Keratinocyte (primary cell): ENCODE results near the gene COL6A5. TPM values are rescaled to one million over a fixed set of nuclear protein-coding genes. Genes with fewer than 3 reads are reported as not detected.
"Not testable (repeated sequence)": the region's sequence is repeated elsewhere in the genome, so short reads cannot be mapped to it uniquely, and the experiment has no call there.

Experiments used
- DNase-seq: peaks from one replicate; pipeline ENCODE4 v3.0.0-alpha.2; 2011; ENCODE audit warnings: low read depth, missing footprints, low spot score
- FAIRE-seq: peaks from 2 replicates; lab custom pipeline; 2011; peaks lifted over from hg19 to GRCh38; lab: Jason Lieb, UNC
- H2AFZ ChIP-seq: 2 replicates; pipeline ENCODE4 v1.6.0; 2012; ENCODE audit warnings: low read length, control low read depth, inconsistent platforms; ENCODE audit not compliant: control insufficient read depth
- H3K27ac ChIP-seq: 2 replicates; pipeline ENCODE4 v1.5.1; 2011; ENCODE audit warnings: low read length; ENCODE audit not compliant: control insufficient read depth, insufficient read depth
- H3K27me3 ChIP-seq: 3 replicates; pipeline ENCODE4 v1.6.0; 2011; ENCODE audit warnings: low read length; ENCODE audit not compliant: control insufficient read depth, insufficient read depth; ENCODE audit errors: extremely low read depth
- H3K36me3 ChIP-seq, 2 experiments: 2 replicates in 1 of 2; 3 replicates in 1 of 2; pipeline ENCODE4 v1.5.1; 2011; ENCODE audit warnings: low read length in 2 of 2, mild to moderate bottlenecking in 1 of 2; ENCODE audit not compliant: control insufficient read depth in 2 of 2, insufficient read depth in 2 of 2; ENCODE audit errors: extremely low read depth in 1 of 2
- H3K4me1 ChIP-seq: 3 replicates; pipeline ENCODE4 v1.5.1; 2011; ENCODE audit warnings: low read length; ENCODE audit not compliant: control insufficient read depth, insufficient read depth; ENCODE audit errors: extremely low read depth
- H3K4me2 ChIP-seq: 3 replicates; pipeline ENCODE4 v1.6.0; 2011; ENCODE audit warnings: low read depth, low read length; ENCODE audit not compliant: control insufficient read depth, insufficient read depth; ENCODE audit errors: extremely low read depth
- H3K4me3 ChIP-seq, 3 experiments: fragments of 200-600 bp in 1 of 3; sonication (generic) in 1 of 3; 2 replicates in 2 of 3; 3 replicates in 1 of 3; pipeline ENCODE4 v1.5.1; 2011 to 2016; ENCODE audit warnings: low read length in 3 of 3, mild to moderate bottlenecking in 3 of 3, control low read depth in 2 of 3, inconsistent platforms in 1 of 3, low read depth in 1 of 3, mixed read lengths in 1 of 3, mixed run types in 1 of 3, moderate library complexity in 1 of 3; ENCODE audit not compliant: control insufficient read depth in 2 of 3, insufficient read depth in 2 of 3; ENCODE audit errors: extremely low read depth in 1 of 3
- H3K79me2 ChIP-seq: 2 replicates; pipeline ENCODE4 v1.6.0; 2012; ENCODE audit warnings: low read length; ENCODE audit not compliant: control insufficient read depth, insufficient read depth
- H3K9ac ChIP-seq: 3 replicates; pipeline ENCODE4 v1.6.0; 2011; ENCODE audit warnings: low read length; ENCODE audit not compliant: control insufficient read depth, insufficient read depth; ENCODE audit errors: extremely low read depth
- H3K9me1 ChIP-seq: 3 replicates; pipeline ENCODE4 v1.6.0; 2011; ENCODE audit warnings: low read length; ENCODE audit not compliant: control insufficient read depth, insufficient read depth; ENCODE audit errors: extremely low read depth
- H3K9me3 ChIP-seq: 2 replicates; pipeline ENCODE4 v1.5.1; 2012; ENCODE audit warnings: low read depth, low read length; ENCODE audit not compliant: control insufficient read depth
- H4K20me1 ChIP-seq: 3 replicates; pipeline ENCODE4 v1.6.0; 2011; ENCODE audit warnings: low read length; ENCODE audit not compliant: control insufficient read depth, insufficient read depth; ENCODE audit errors: extremely low read depth
- CTCF ChIP-seq, 3 experiments: IDR thresholded peaks in 1 of 3; conservative IDR thresholded peaks in 1 of 3; optimal IDR thresholded peaks in 1 of 3; 2 replicates in 2 of 3; 3 replicates in 1 of 3; pipeline versions ENCODE3 to v1.5.1; 2011; ENCODE audit warnings: low read length in 3 of 3, mild to moderate bottlenecking in 3 of 3, moderate library complexity in 2 of 3, control low read depth in 1 of 3, inconsistent platforms in 1 of 3; ENCODE audit not compliant: insufficient read depth in 2 of 3; ENCODE audit errors: extremely low read depth in 1 of 3
- EZH2 ChIP-seq: IDR thresholded peaks from one replicate; pipeline ENCODE4 v1.6.1; 2012; ENCODE audit warnings: inconsistent platforms, mild to moderate bottlenecking, low read length, moderate library complexity
- dilution Hi-C: fragments of 300-500 bp; cut with MboI; formaldehyde crosslinking; loops from one replicate; pipeline ENCODE4 v1.7.0; 2020; ENCODE audit warnings: low sequenced_read_pairs; ENCODE audit not compliant: extremely low pct_ligation_motif_present
- polyA plus RNA-seq, 5 experiments: library from polyadenylated mRNA; depleted of rRNA in 3 of 5; stranded (reverse) in 3 of 5; stranded (forward) in 1 of 5; unstranded in 1 of 5; fragments of >200 nt; gene quantifications; 1 replicate in 1 of 5; 2 replicates in 3 of 5; 3 replicates in 1 of 5; pipeline versions ENCODE4 v1.2.1 to v1.2.3, GENCODE V29; 2011 to 2012; ENCODE audit warnings: missing spikeins in 2 of 5, low read depth in 1 of 5, low replicate concordance in 1 of 5

Gene COL6A5
- polyA plus RNA-seq, 1 donor (not counting 4 experiments of a cell fraction or from before 2014, with no cell fraction given), result not detected

GRCh38 chr3:130405956-130406355 lies 60.5 kb downstream of the COL6A5 start:
- Histone ChIP-seq H3K27ac (no peak overlapping the region), H2AFZ (no peak overlapping the region), H3K4me3 (no peak overlapping the region), H3K4me1 (no peaks in the 10 kb centered on the region), H3K27me3 (peaks cover 5% of the 10 kb centered on the region), H3K9ac (no peak overlapping the region), H3K79me2 (no peaks in the 10 kb centered on the region), H3K9me1 (no peaks in the 10 kb centered on the region), H3K4me2 (no peak overlapping the region), H3K36me3 (no peaks in the 10 kb centered on the region), H4K20me1 (no peaks in the 10 kb centered on the region), H3K9me3 (no peaks in the 10 kb centered on the region)
- dilution Hi-C loops, result no loop called here
- DNase-seq (no peak), FAIRE-seq (no peak)
- TF ChIP-seq CTCF (optimal IDR thresholded peaks at IDR 0.05 in 1 of 3, IDR thresholded peaks at IDR 0.05 in 1 of 3, conservative IDR thresholded peaks at IDR 0.05 in 1 of 3; ENCODE audit: extremely low read depth in 1 of 3, insufficient read depth in 2 of 3, low read length in 3 of 3) (no peak), EZH2 (no peak)

DNA sequence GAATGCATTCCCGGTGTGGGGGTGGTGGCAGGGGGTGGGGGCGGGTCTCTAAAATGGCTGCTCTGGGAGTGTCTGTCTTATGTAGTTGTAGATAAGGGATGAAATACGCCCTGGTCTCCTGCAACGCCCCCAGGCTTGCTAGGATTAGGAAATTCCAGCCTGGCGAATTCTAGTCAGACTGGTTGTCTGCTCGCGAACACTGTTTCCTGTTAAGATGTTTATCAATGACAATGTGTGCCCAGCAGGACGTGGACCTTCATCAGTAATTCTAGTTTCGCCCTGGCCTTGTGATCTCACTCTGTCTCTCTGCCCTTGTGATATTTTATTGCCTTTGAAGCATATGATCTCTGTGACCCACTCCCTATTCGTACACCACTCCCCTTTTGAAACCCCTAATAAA lies 62.8 kb downstream of the COL6A5 start:
- H3K27ac ChIP-seq, DNase-seq, H3K9me3 ChIP-seq, H3K36me3 ChIP-seq, H2AFZ ChIP-seq, dilution Hi-C loops, H3K4me1 ChIP-seq, H3K9ac ChIP-seq, H3K27me3 ChIP-seq, H3K4me3 ChIP-seq, H4K20me1 ChIP-seq, H3K4me2 ChIP-seq, FAIRE-seq, H3K9me1 ChIP-seq, H3K79me2 ChIP-seq: not testable (repeated sequence)

GRCh38 chr3:130411320-130411719 lies 65.8 kb downstream of the COL6A5 start:
- no peaks in the 10 kb centered on the region for H3K9me3 ChIP-seq
- no peaks in the 10 kb centered on the region for H3K36me3 ChIP-seq
- no peak overlapping the region for H3K4me2 ChIP-seq
- no peaks in the 10 kb centered on the region for H3K79me2 ChIP-seq
- H3K9ac ChIP-seq, result no peak overlapping the region
- TF ChIP-seq EZH2, result no peak
- TF ChIP-seq CTCF (optimal IDR thresholded peaks at IDR 0.05 in 1 of 3, IDR thresholded peaks at IDR 0.05 in 1 of 3, conservative IDR thresholded peaks at IDR 0.05 in 1 of 3; ENCODE audit: extremely low read depth in 1 of 3, insufficient read depth in 2 of 3, low read length in 3 of 3), result no peak
- H3K4me1 ChIP-seq, result no peaks in the 10 kb centered on the region
- H4K20me1 ChIP-seq, result no peaks in the 10 kb centered on the region
- no peak overlapping the region for H3K4me3 ChIP-seq
- H3K27me3 ChIP-seq, result no peaks in the 10 kb centered on the region
- no peak overlapping the region for H3K27ac ChIP-seq
- H2AFZ ChIP-seq, result no peak overlapping the region
- dilution Hi-C loops, result no loop called here
- H3K9me1 ChIP-seq, result no peaks in the 10 kb centered on the region
- DNase-seq (no peak), FAIRE-seq (no peak)
